HEK293T (cell line): Measurements from ENCODE around the gene CTR9.

ENCODE experiments used
- CTCF ChIA-PET: fragments of 350-600 bp; formaldehyde crosslinking; extraction: SDS; loops from one replicate; lab custom pipeline; 2021; ENCODE audit warnings: antibody characterized with exemption, inconsistent platforms; lab: Yijun Ruan, JAX
- POLR2A ChIA-PET: fragments of 350-600 bp; formaldehyde crosslinking; extraction: SDS; loops from one replicate; lab custom pipeline; 2020; ENCODE audit warnings: antibody characterized with exemption, inconsistent platforms; lab: Yijun Ruan, JAX
- DNase-seq: peaks from one replicate; pipeline ENCODE4 v3.0.0; 2012; ENCODE audit warnings: mixed read lengths; ENCODE audit errors: extremely low spot score
- ARNT ChIP-seq: fragments of 450-650 bp; IDR thresholded peaks from 2 replicates; pipeline ENCODE4 v1.6.1; 2017; ENCODE audit warnings: mild to moderate bottlenecking
- BHLHE40 ChIP-seq: fragments of 450-650 bp; IDR thresholded peaks from 2 replicates; pipeline ENCODE4 v1.6.1; 2016; ENCODE audit warnings: mild to moderate bottlenecking, moderate library complexity, borderline replicate concordance
- CTBP1 ChIP-seq: fragments of 450-650 bp; IDR thresholded peaks from 2 replicates; pipeline ENCODE4 v1.6.1; 2016; ENCODE audit warnings: borderline replicate concordance
- ELF4 ChIP-seq: fragments of 450-650 bp; IDR thresholded peaks from 2 replicates; pipeline ENCODE4 v1.6.1; 2017; ENCODE audit warnings: antibody characterized with exemption
- FOXA1 ChIP-seq: fragments of 450-650 bp; IDR thresholded peaks from 2 replicates; pipeline ENCODE4 v1.6.1; 2016; ENCODE audit warnings: mild to moderate bottlenecking
- FOXK2 ChIP-seq: fragments of 450-650 bp; IDR thresholded peaks from 2 replicates; pipeline ENCODE4 v1.6.1; 2016; ENCODE audit warnings: mild to moderate bottlenecking
- FOXM1 ChIP-seq: fragments of 450-650 bp; IDR thresholded peaks from 2 replicates; pipeline ENCODE4 v1.6.1; 2017; ENCODE audit warnings: mild to moderate bottlenecking, borderline replicate concordance
- HDGF ChIP-seq: fragments of 450-650 bp; IDR thresholded peaks from 2 replicates; pipeline ENCODE4 v1.6.1; 2017; ENCODE audit warnings: antibody characterized with exemption, borderline replicate concordance
- L3MBTL2 ChIP-seq: fragments of 450-650 bp; conservative IDR thresholded peaks from 2 replicates; pipeline ENCODE4 v1.6.1; 2016; ENCODE audit warnings: mild to moderate bottlenecking
- LEF1 ChIP-seq: fragments of 450-650 bp; IDR thresholded peaks from 2 replicates; pipeline ENCODE4 v1.6.1; 2017; ENCODE audit warnings: mild to moderate bottlenecking, borderline replicate concordance
- NFRKB ChIP-seq: fragments of 450-650 bp; IDR thresholded peaks from 2 replicates; pipeline ENCODE4 v1.6.1; 2016; ENCODE audit warnings: mild to moderate bottlenecking, moderate library complexity
- PKNOX1 ChIP-seq: fragments of 450-650 bp; IDR thresholded peaks from 2 replicates; pipeline ENCODE4 v1.6.1; 2016
- SP1 ChIP-seq: fragments of 450-650 bp; IDR thresholded peaks from 2 replicates; pipeline ENCODE4 v1.6.1; 2017
- SUZ12 ChIP-seq: fragments of 450-650 bp; IDR thresholded peaks from 2 replicates; pipeline ENCODE4 v1.6.1; 2016; ENCODE audit warnings: mild to moderate bottlenecking
- TARDBP ChIP-seq: fragments of 450-650 bp; IDR thresholded peaks from 2 replicates; pipeline ENCODE4 v1.6.1; 2016
- ZNF384 ChIP-seq: fragments of 450-650 bp; IDR thresholded peaks from 2 replicates; pipeline ENCODE4 v1.6.1; 2016

The CTR9 gene

DNA sequence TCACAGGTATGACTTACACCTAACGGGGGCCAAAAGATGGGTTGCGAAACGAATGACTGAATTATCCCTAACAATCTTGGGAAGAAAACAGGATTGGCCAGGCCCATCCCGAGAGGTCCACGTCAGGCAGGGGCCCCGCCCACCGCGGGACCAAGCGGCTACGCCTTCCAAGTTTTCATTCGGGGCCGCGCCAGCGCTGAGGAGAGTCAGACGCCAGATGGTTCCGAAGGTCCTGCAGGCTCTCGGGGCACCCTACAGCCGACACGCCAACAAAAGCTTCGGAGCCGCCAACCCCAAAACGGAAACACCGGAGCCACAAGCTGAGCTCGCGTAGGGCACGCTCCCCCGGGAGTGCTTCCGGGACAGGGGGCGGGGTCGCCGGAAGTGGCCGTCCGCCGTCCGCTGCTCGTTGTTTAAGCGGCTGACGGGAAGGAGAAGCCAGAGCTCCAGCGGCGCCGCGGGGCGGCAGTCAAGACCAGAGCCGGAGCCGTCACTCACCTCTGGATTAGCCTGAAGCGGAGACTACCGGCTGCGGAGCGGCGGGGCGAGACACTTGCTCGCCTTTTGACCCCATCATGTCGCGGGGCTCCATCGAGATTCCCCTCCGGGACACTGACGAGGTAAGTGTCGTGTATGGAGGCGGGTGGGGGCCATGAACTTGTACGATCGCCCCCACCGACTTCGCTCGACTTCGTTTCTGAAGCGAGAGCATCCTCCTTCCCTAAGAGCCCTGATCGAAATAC is at the start of gene CTR9:
Gene CTR9 (plus strand): TSS at position 409 of the 743 bp plus-strand sequence. CDS start 167 bp downstream, at position 576.
- ChIA-PET CTCF (no interaction called here), POLR2A (interaction anchor here (0.7 to 1.9 kb wide), 9 partner anchors 8 to 145 kb away, joined by 3 to 12 read pairs (median 3); partner anchors contain the start of gene EIF4G2)
- TF ChIP-seq PKNOX1 (peak; percentile 94), TARDBP (no peak), SP1 (no peak), L3MBTL2 (peak; percentile 80), FOXA1 (no peak), ELF4 (peak; percentile 62), HDGF (no peak)
- DNase-seq = peak; percentile 88

DNA sequence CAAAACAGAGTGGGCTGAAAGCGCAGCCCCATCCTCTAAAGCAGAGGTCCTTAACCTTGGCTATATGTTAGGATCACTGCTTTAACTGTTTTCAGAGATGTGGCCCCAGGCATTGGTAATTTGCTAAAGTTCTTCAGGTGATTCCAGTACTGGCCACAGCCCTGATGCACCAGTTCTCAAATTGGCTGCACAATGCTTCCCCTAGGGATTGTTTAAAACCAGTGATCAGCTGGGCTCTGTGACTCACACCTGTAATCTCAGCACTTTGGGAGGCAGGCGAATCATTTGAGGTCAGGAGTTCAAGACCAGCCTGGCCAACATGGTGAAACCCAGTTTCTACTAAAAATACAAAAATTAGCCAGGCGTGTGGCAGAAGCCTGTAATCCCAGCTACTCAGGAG is 49.1 kb upstream of the CTR9 start:
- CTCF ChIA-PET = no interaction called here
- TF ChIP-seq LEF1 = no peak
- TF ChIP-seq FOXK2 = no peak
- TF ChIP-seq NFRKB = no peak
- no peak for TF ChIP-seq HDGF
- TF ChIP-seq ARNT = no peak
- TF ChIP-seq FOXA1 = no peak
- TF ChIP-seq L3MBTL2 = no peak
- no peak for TF ChIP-seq SP1
- TF ChIP-seq FOXM1 = no peak
- no peak for TF ChIP-seq ELF4
- no peak for TF ChIP-seq SUZ12

DNA sequence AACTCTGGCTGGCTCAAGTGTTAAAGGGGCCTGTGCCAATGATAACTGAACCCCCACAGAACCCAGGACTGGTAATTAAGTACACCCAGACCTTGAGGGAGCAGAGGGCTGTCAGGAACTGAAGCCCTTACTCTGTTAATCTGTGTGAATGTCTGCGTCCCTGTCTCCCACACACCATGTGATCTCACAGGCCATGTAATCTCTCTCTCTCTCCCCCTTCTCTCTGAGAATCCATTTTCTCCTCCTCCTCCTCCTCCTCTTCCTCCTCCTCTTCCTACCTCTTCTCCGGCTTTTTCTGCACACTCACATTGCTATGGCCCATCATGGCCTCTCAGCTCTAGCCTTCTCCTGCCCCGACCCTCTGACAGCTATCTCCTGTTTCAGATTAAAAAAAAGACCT is 42.9 kb upstream of the CTR9 start:
- ChIA-PET CTCF (no interaction called here), POLR2A (no interaction called here)
- no peak for TF ChIP-seq ARNT
- TF ChIP-seq FOXK2 = no peak
- TF ChIP-seq FOXM1 = no peak
- no peak for TF ChIP-seq SUZ12
- no peak for TF ChIP-seq CTBP1
- TF ChIP-seq SP1 = no peak
- no peak for TF ChIP-seq HDGF
- no peak for DNase-seq

More for the DNA sequence above, 49.1 kb upstream of the CTR9 start:
- POLR2A ChIA-PET = no interaction called here
- DNase-seq = no peak

- ChIA-PET POLR2A (no interaction called here), CTCF (no interaction called here)
- no peak for DNase-seq
- no peak for TF ChIP-seq CTBP1
- no peak for TF ChIP-seq HDGF
- TF ChIP-seq FOXM1 = no peak
- TF ChIP-seq PKNOX1 = no peak
- TF ChIP-seq SUZ12 = no peak
- TF ChIP-seq ZNF384 = no peak
- no peak for TF ChIP-seq TARDBP
- no peak for TF ChIP-seq ARNT
- no peak for TF ChIP-seq SP1
- TF ChIP-seq BHLHE40 = no peak
- TF ChIP-seq LEF1 = no peak
Observed at GRCh38 chr11:10709299-10710086, 41.6 kb upstream of the CTR9 start.

- ChIA-PET POLR2A (no interaction called here), CTCF (no interaction called here)
- no peak for TF ChIP-seq L3MBTL2
- no peak for TF ChIP-seq PKNOX1
- no peak for TF ChIP-seq ZNF384
- no peak for TF ChIP-seq FOXA1
- no peak for TF ChIP-seq TARDBP
- TF ChIP-seq ELF4 = no peak
- TF ChIP-seq SUZ12 = no peak
- TF ChIP-seq SP1 = no peak
- no peak for TF ChIP-seq NFRKB
- TF ChIP-seq HDGF = no peak
- no peak for TF ChIP-seq LEF1
- TF ChIP-seq FOXK2 = no peak
- no peak for TF ChIP-seq BHLHE40
- no peak for TF ChIP-seq CTBP1
- TF ChIP-seq FOXM1 = no peak
- TF ChIP-seq ARNT = no peak
- no peak for DNase-seq
Observed at GRCh38 chr11:10715571-10715970, 35.5 kb upstream of the CTR9 start.

DNA sequence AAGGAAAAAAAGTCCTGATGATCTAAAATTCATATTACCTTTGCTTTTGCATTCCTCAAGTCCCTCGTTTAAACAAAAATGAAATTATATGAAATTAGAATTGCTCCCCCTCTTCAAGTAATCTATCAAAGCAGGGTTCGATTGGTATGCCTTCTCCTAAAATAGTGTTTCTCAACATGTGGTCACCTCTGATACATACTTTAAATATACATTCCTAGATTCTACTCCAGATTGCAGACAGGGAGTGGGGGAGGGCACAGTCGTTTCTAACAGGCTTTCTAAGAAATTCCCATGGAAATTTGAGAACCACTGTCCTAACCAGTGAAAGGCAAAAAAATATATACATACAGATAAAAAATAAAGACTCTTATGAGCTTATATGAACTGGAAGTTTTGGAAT is 34.9 kb upstream of the CTR9 start:
- POLR2A ChIA-PET = interaction anchor here (0.7 kb wide), 1 partner anchor 199 kb away, joined by 3 read pairs; no protein-coding TSS in a partner anchor
- CTCF ChIA-PET = no interaction called here
- no peak for DNase-seq
- no peak for TF ChIP-seq LEF1
- no peak for TF ChIP-seq FOXK2
- TF ChIP-seq ARNT = no peak
- TF ChIP-seq PKNOX1 = no peak
- TF ChIP-seq HDGF = no peak
- no peak for TF ChIP-seq SUZ12
- TF ChIP-seq ELF4 = no peak
- TF ChIP-seq TARDBP = no peak
- TF ChIP-seq ZNF384 = no peak
- no peak for TF ChIP-seq SP1
- TF ChIP-seq FOXA1 = no peak
- no peak for TF ChIP-seq FOXM1
- TF ChIP-seq BHLHE40 = no peak
- TF ChIP-seq CTBP1 = no peak
- TF ChIP-seq NFRKB = no peak
